Psoas muscle (tissue), 8 donors: ENCODE data around the gene STXBP6. TPM values are rescaled to one million over a fixed set of nuclear protein-coding genes. Genes with fewer than 3 reads are reported as not detected.

Source experiments
- ATAC-seq, 4 donors: fragments of 200-7000 bp; cut with Tn5 transposase; one replicate each; pipeline ENCODE4 v1.9.1; 2020; ENCODE audit warnings: moderate library complexity in 3 of 4, mild to moderate bottlenecking in 2 of 4
- DNase-seq, 2 donors: peaks; one replicate each; pipeline ENCODE4 v3.0.0-alpha.2; 2020
- H3K27ac ChIP-seq: fragments of 200-600 bp; one replicate; pipeline ENCODE4 v1.8.0; 2022
- H3K27me3 ChIP-seq, 3 donors: fragments of 200-600 bp in 1 of 3; one replicate each; pipeline versions ENCODE4 v1.6.1 to v1.8.0; 2013 to 2022; ENCODE audit warnings: low read length in 2 of 3, mild to moderate bottlenecking in 2 of 3, moderate library complexity in 1 of 3; ENCODE audit not compliant: insufficient read depth in 3 of 3
- H3K36me3 ChIP-seq, 2 donors: fragments of 200-600 bp in 1 of 2; one replicate each; pipeline versions ENCODE4 v1.6.1 to v1.8.0; 2013 to 2022; ENCODE audit warnings: low read depth in 1 of 2, mild to moderate bottlenecking in 1 of 2, moderate library complexity in 1 of 2; ENCODE audit not compliant: insufficient read depth in 1 of 2
- H3K4me1 ChIP-seq: fragments of 200-600 bp; one replicate; pipeline ENCODE4 v1.8.0; 2022
- H3K4me3 ChIP-seq: fragments of 200-600 bp; one replicate; pipeline ENCODE4 v1.8.0; 2022; ENCODE audit warnings: mild to moderate bottlenecking
- H3K9me3 ChIP-seq: fragments of 200-600 bp; one replicate; pipeline ENCODE4 v1.8.0; 2022
- WGBS, 3 donors: extraction: QIAGEN DNeasy Blood & Tissue Kit; methylation state at CpG; one replicate each; pipeline versions ENCODE4 v1.1.6 to v1.1.7; 2013; 5-methylcytosine and 5-hydroxymethylcytosine counted together
- intact Hi-C, 2 donors: fragments of 100-400 bp; cut with DNase I; formaldehyde crosslinking; loops; one replicate each; pipeline versions ENCODE4 v1.11.0 to v1.14.2; 2022
- polyA plus RNA-seq, 3 donors: library from polyadenylated mRNA; stranded (reverse); fragments of 200-250 nt; gene quantifications; one replicate each; pipeline ENCODE4 v1.2.3, GENCODE V29; 2013
- total RNA-seq, 4 donors: library from RNA; stranded (reverse); fragmentation: NEBNext Ultra II Directional in 2 of 4; extraction: Animal tissue kit (Norgen Biotek cat#: 25700) in 2 of 4; gene quantifications; one replicate each; pipeline versions ENCODE4 v1.2.1 to v1.2.4, GENCODE V29; 2021 to 2023
- TF ChIP-seq, protein P1 (sequence below): fragments of 200-600 bp; IDR thresholded peaks from one replicate; pipeline ENCODE4 v1.8.0; 2022; ENCODE audit warnings: antibody characterized with exemption
- donor health status: healthy with polysubstance abuse.
- donor health status: DM: no; HTN: no; CAD: no; lungs with moderate emphysema.
- donor health status: Bipolar disorder and iron deficiency.
- donor health status: healthy.
- donor health status: DM: yes; HTN: yes; CAD: no.
- donor health status: DM: no; HTN: no; CAD: no.
- donor health status: DM: no; HTN: no; CAD: no.
- donor health status: DM: yes; HTN: yes; CAD: no.

STXBP6 gene
- total and polyA plus RNA-seq, 7 donors, result 1.1 to 3.5 (median 2.2) TPM

- TF ChIP-seq, protein P1, sequence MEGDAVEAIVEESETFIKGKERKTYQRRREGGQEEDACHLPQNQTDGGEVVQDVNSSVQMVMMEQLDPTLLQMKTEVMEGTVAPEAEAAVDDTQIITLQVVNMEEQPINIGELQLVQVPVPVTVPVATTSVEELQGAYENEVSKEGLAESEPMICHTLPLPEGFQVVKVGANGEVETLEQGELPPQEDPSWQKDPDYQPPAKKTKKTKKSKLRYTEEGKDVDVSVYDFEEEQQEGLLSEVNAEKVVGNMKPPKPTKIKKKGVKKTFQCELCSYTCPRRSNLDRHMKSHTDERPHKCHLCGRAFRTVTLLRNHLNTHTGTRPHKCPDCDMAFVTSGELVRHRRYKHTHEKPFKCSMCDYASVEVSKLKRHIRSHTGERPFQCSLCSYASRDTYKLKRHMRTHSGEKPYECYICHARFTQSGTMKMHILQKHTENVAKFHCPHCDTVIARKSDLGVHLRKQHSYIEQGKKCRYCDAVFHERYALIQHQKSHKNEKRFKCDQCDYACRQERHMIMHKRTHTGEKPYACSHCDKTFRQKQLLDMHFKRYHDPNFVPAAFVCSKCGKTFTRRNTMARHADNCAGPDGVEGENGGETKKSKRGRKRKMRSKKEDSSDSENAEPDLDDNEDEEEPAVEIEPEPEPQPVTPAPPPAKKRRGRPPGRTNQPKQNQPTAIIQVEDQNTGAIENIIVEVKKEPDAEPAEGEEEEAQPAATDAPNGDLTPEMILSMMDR, result no peak
- no peaks in the 10 kb centered on the region for H3K27me3 ChIP-seq
- WGBS, 3 donors, result 6 to 16% (median 12%) methylated on average over 1 of the region's 1 CpG
- intact Hi-C loops, result no loop called here
- no peak overlapping the region for H3K27ac ChIP-seq
- ATAC-seq (no peak), DNase-seq (no peak)
- no peaks in the 10 kb centered on the region for H3K4me1 ChIP-seq
- no peak overlapping the region for H3K4me3 ChIP-seq
- H3K36me3 ChIP-seq, result no peaks in the 10 kb centered on the region
- no peaks in the 10 kb centered on the region for H3K9me3 ChIP-seq
These were observed 114.2 kb downstream of the STXBP6 start for GRCh38 chr14:24935796-24936195.

- DNase-seq (no peak), ATAC-seq (no peak)
- WGBS, 3 donors, result 13 to 27% (median 15%) methylated on average over 1 of the region's 1 CpG
- Histone ChIP-seq H3K36me3 (no peaks in the 10 kb centered on the region), H3K27ac (no peak overlapping the region), H3K9me3 (no peaks in the 10 kb centered on the region), H3K4me1 (no peaks in the 10 kb centered on the region), H3K27me3 (no peaks in the 10 kb centered on the region), H3K4me3 (no peak overlapping the region)
- TF ChIP-seq, protein P1, result no peak
- intact Hi-C loops, result no loop called here
These were observed 121.5 kb downstream of the STXBP6 start for GRCh38 chr14:24928386-24928900.

- Histone ChIP-seq H3K9me3 (no peaks in the 10 kb centered on the region), H3K4me1 (no peaks in the 10 kb centered on the region), H3K36me3 (no peaks in the 10 kb centered on the region), H3K27ac (no peak overlapping the region), H3K27me3 (no peaks in the 10 kb centered on the region), H3K4me3 (no peak overlapping the region)
- TF ChIP-seq, protein P1, result no peak
- WGBS, 3 donors, result 39 to 51% (median 43%) methylated on average over 4 of the region's 4 CpGs
- DNase-seq (no peak), ATAC-seq (no peak)
- intact Hi-C loops, result no loop called here
These were observed 122.1 kb downstream of the STXBP6 start for GRCh38 chr14:24927809-24928208.

DNA sequence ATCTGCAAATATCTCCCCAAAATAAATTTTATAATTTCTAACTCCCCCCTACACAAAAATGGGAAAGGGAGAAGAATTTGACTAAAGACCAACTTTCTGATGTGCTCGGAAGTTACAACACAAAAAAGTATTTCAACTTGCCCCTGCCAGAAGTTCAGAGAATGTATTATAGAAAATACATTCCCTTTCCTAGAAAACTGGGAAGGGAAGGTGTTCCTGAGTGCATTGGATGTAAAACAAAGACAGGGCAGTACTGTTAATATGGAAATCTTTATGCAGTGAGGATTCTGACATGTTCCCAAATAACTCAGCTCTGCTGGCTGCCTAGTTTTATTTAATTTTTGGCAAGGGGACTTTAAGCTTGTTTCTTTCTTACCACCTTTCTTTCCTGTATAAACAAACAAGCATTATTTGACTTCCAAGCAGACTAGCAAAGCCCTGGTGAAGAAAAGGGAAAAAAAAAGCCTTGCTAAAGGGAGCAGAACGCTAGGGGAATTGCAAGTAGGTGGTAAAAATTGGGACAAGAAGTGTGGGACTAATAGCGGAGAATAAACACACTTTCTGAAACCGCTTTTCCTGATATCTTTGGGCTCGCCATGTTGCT is 124.1 kb downstream of the STXBP6 start:
- no peaks in the 10 kb centered on the region for H3K4me1 ChIP-seq
- 88 to 90% (median 90%) methylated on average over 5 of the region's 5 CpGs for WGBS, 3 donors
- intact Hi-C loops, result no loop called here

More for the DNA sequence above, 124.1 kb downstream of the STXBP6 start:
- TF ChIP-seq, protein P1, result no peak
- no peaks in the 10 kb centered on the region for H3K27me3 ChIP-seq
- no peak overlapping the region for H3K27ac ChIP-seq
- H3K9me3 ChIP-seq, result no peaks in the 10 kb centered on the region
- no peak overlapping the region for H3K4me3 ChIP-seq
- ATAC-seq (no peak), DNase-seq (no peak)
- no peaks in the 10 kb centered on the region for H3K36me3 ChIP-seq
